IPS DF 4.7 (cell line): ENCODE data around the gene MUC21.
"Not testable (repeated sequence)": the region's sequence is repeated elsewhere in the genome, so short reads cannot be mapped to it uniquely, and the experiment has no call there.

Experiments
- DNase-seq: peaks from one replicate; pipeline ENCODE4 v3.0.0-alpha.2; 2013; ENCODE audit warnings: low spot score; ENCODE audit errors: extremely low read depth

MUC21 gene

DNA sequence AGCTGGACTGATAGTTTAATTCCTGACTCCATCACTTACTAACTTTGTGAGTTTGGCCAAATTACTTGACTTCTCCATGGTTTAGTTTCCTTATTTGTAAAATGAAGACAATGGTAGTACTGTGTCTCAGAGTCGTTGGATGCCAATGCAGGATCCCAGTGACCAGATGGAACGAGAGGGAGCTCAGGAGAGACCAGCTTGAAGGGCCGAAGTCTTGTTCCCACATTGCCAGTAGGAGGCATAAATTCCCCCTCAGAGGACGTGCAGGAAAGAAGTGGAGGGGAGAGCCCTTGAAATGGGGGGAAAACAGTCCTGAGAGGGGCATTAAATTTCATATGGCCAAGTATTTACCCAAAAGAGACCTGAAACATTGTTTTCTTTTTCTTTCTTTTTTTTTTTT is 24.6 kb downstream of the MUC21 start:
- DNase-seq = no peak

DNA sequence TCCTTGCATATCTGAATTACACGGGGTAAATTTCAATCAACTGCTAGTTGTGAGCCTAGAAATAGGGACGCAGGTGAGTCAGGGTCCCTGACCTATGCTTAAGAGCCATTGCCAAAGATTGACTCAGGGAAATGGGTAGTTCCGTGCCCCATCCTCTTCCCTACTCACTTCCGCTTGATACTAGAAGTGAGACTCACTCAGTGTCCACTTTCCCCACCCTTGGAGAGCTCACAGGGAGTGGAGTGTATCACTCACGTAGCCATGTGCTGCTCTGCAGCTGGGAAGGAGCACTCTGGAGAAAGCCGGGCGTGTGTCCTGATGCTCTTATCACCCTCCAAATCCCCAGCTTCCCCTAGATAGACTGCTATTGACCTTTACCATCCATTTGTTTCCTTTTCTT is 26.2 kb downstream of the MUC21 start:
- no peak for DNase-seq

- no peak for DNase-seq
These were observed 27.0 kb downstream of the MUC21 start, which contains the start of gene MUC22 for GRCh38 chr6:31010393-31011060. MUC22 (plus strand) TSS chr6:31010474; CDS start chr6:31010707, 233 bp downstream.

- DNase-seq = no peak
These were observed 27.6 kb downstream of the MUC21 start for GRCh38 chr6:31011153-31011552.

DNA sequence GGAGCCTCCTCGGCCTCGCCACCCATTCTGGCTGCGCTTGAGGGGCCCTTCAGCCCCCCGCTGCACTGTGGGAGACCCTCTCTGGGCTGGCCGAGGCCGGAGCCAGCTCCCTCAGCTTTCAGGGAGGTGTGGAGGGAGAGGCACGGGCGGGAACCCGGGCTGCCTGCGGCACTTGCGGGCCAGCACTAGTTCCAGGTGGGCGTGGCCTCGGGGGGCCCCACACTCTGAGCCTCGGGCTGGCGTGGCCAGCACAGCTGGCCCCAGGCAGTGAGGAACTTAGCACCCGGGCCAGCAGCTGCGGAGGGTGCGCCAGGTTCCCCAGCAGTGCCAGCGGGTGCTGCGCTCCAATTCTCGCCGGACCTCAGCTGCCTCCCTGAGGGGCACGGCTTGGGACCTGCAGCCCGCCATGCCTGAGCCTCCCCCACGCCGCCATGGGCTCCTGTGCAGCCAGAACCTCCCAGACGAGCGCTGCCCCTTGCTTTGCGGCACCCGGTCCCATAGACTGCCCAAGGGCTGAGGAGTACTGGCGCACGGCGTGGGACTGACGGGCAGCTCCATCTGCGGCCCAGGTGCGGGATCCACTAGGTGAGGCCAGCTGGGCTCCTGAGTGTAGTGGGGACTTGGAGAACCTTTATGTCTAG is 33.3 kb downstream of the MUC21 start:
- DNase-seq = no peak

DNA sequence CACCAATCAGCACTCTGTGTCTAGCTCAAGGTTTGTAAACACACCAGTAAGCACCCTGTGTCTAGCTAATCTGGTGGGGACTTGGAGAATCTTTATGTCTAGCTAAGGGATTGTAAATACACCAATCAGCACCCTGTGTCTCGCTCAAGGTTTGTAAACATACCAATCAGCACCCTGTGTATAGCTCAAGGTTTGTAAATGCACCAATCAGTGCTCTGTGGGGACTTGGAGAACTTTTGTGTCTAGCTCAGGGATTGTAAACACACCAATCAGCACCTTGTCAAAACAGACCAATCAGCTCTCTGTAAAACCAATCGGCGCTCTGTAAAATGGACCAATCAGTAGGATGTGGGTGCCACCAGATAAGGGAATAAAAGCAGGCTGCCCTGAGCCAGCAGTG is 33.9 kb downstream of the MUC21 start:
- not testable (repeated sequence) for DNase-seq

- DNase-seq = no peak
These were observed 36.5 kb downstream of the MUC21 start for GRCh38 chr6:31020057-31020456.

GRCh38 chr6:31020631-31021255 is 37.2 kb downstream of the MUC21 start:
- DNase-seq = not testable (repeated sequence)

- not testable (repeated sequence) for DNase-seq
These were observed 38.4 kb downstream of the MUC21 start for GRCh38 chr6:31021705-31022531.

DNA sequence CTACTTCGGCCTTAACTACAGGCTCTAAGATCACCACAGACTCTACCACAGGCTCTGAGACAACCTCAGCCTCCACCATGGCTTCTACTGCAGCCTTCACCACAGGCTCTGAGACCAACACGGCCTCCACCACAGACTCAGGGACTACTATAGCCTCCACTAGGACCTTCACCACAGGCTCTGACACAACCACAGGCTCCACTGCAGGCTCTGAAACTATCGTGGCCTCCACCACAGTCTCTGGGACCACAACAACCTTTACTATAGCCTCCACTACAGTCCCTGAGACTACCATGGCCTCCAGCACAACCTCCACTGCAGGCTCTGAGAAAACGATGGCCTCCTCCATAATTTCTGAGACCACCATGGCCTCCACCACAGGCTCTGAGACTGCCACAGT is 42.1 kb downstream of the MUC21 start:
- no peak for DNase-seq

GRCh38 chr6:31031095-31031494 is 47.6 kb downstream of the MUC21 start:
- no peak for DNase-seq

GRCh38 chr6:31033075-31033474 is 49.6 kb downstream of the MUC21 start:
- no peak for DNase-seq

DNA sequence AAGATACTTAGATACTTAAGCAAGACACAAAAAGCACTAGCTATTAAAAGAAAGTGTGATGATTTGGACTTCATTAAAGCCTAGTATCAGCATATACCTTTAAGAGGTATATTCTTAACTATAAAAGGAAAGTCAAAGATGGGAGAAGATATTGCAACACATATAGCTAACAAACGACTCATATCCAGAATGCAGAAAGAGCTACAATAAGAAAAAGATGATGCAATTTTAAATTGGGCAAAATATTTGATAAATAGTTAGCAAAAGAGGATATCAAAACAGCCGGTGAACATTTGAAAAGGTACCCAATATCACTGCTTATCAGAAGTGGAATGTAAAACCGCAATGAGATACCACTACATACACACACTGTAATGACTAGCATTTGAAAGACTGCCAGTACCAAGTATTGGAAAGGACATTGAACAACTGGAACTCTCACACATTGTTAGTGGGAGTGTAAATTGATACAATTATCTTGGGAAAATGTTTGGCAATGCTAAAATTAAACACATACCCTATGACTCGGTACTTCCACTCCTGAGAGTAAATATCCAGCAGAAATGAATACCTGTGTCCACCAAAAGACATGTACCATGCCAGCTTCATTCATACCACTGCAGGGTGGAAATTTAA is 52.5 kb downstream of the MUC21 start:
- DNase-seq = no peak

DNA sequence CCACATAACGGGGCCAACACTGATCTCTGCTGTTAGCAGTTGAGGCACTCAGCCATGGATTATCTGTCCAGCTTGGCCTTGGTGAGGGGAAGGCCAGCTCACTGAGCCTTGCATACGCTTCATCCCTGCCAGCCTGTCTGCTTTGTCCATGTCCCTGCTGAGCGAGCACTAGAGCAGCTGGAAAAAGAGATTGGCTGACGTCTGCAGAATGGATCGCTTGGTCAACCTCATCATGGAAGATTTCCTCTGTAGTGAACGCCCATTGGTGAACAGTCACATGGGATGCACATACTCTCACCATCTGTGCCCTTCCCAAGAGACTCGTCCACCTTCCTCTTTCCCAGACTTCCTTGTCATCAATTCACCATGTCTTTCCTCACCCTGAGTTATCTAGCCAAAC is 53.7 kb downstream of the MUC21 start:
- DNase-seq = no peak

DNA sequence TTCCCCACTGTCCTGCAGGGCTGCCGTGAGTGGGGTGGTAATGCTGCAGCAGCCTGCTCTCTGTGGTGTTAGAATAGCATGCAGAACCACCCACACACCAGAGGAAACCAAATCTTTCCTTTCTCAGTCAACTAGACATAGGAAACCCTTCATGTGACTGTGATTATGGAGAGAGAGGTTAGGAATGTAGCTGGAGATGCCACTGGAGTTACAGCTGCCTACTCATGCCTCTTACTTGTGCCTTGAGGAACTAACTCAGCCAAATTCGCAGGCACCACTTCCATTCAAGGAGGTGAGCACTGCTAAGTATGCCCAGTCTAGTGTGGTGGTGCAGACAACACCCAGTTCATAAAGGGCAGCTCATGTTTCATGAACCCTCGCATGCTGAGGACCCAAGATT is 54.2 kb downstream of the MUC21 start:
- no peak for DNase-seq

GRCh38 chr6:31038559-31038958 is 55.0 kb downstream of the MUC21 start:
- no peak for DNase-seq
